Body of pancreas (tissue), 4 donors: ENCODE data around the gene EDARADD. TPM values are rescaled to one million over a fixed set of nuclear protein-coding genes. Genes with fewer than 3 reads are reported as not detected.

ENCODE experiments used
- ATAC-seq: fragments of 150-250 bp; one replicate; pipeline ENCODE4 v1.9.1; 2016
- DNase-seq, 4 donors: peaks; one replicate each; pipeline ENCODE4 v3.0.0-alpha.2; 2019
- H3K27ac ChIP-seq, 4 donors: fragments of 200-600 bp; sonication (generic); 1 replicate in 3 of 4; 2 replicates in 1 of 4; pipeline versions ENCODE4 v1.5.1 to v1.6.1; 2016 to 2019; ENCODE audit warnings: mild to moderate bottlenecking in 1 of 4, mixed read lengths in 1 of 4, moderate library complexity in 1 of 4
- H3K27me3 ChIP-seq, 2 donors: fragments of 200-600 bp; sonication (generic); one replicate each; pipeline ENCODE4 v1.6.0; 2016; ENCODE audit warnings: mild to moderate bottlenecking in 1 of 2
- H3K36me3 ChIP-seq, 2 donors: fragments of 200-600 bp; sonication (generic); replicated peaks in 1 of 2; 2 replicates each; pipeline ENCODE4 v1.5.1; 2016; ENCODE audit warnings: low read depth in 2 of 2; ENCODE audit not compliant: insufficient read depth in 1 of 2
- H3K4me1 ChIP-seq: fragments of 200-600 bp; sonication (generic); one replicate; pipeline ENCODE4 v1.6.0; 2016
- H3K4me3 ChIP-seq, 2 donors: fragments of 200-600 bp; sonication (generic); 1 replicate in 1 of 2; 2 replicates in 1 of 2; pipeline ENCODE4 v1.5.1; 2016 to 2019
- H3K9me3 ChIP-seq, 3 donors: fragments of 200-600 bp; sonication (generic); 1 replicate in 2 of 3; 2 replicates in 1 of 3; pipeline ENCODE4 v1.5.1; 2016
- CTCF ChIP-seq, 7 experiments: fragments of 450-650 bp in 4 of 7; fragments of 200-600 bp in 3 of 7; sonication (generic) in 3 of 7; IDR thresholded peaks; one replicate each; pipeline ENCODE4 v1.5.1; 2016 to 2019; ENCODE audit warnings: antibody characterized with exemption in 7 of 7
- POLR2A ChIP-seq, 3 donors: fragments of 450-650 bp; IDR thresholded peaks; one replicate each; pipeline ENCODE4 v1.6.1; 2016; ENCODE audit warnings: antibody characterized with exemption in 3 of 3, mild to moderate bottlenecking in 2 of 3
- WGBS, 2 donors: methylation state at CpG; one replicate each; pipeline ENCODE4 v1.1.5; 2017; 5-methylcytosine and 5-hydroxymethylcytosine counted together
- intact Hi-C: fragments of 100-400 bp; cut with DNase I; formaldehyde crosslinking; loops from one replicate; pipeline ENCODE4 v1.15.1; 2023
- total RNA-seq, 2 donors: library from RNA; depleted of rRNA; stranded (reverse); fragments of >200 nt; gene quantifications; one replicate each; pipeline ENCODE4 v1.1.0, GENCODE V29; 2016

The EDARADD gene
- total RNA-seq, 2 donors from 2014 or later = 2.9 to 8.9 TPM

DNA sequence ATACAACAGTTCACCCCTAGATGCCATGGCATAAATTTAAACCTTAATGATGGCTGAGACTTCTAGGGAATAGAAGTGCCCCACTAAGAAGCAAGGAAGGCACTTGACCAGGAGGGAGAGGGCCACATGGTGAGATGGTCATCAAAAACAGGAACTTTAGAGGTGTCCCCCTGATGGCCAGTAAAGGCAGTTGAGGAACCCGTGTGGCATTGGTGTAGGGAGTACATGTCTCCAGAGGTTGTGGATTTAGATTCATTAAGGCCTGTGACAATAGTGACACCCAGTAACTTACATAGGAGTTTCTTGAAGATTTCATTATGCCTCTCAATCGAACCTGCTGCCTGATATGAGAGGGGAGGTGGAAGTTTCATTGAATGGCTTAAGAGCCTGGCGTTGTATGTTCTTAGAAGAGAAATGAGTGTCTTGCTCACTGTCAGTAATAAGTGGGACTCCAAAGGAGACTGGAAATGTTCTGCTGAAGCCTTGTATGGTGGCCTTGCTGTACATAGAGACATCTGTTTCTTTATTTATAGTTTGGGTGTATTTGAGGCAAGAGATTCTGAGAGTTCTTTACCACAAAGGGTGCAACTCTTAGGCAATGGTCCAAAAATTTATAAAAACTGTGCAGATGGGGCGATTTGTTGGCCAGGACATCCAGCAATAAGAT, 27.9 kb downstream of the EDARADD start:
- H3K27me3 ChIP-seq = no peaks in the 10 kb centered on the region
- WGBS, 2 donors = 53 to 63% methylated on average over 4 of the region's 4 CpGs
- no peaks in the 10 kb centered on the region for H3K9me3 ChIP-seq
- TF ChIP-seq CTCF (IDR thresholded peaks at IDR 0.05) (no peak), POLR2A (IDR thresholded peaks at IDR 0.05) (no peak)
- no peak overlapping the region for H3K27ac ChIP-seq
- H3K4me3 ChIP-seq = no peak overlapping the region
- intact Hi-C loops = no loop called here
- H3K4me1 ChIP-seq = no peaks in the 10 kb centered on the region
- DNase-seq (no peak), ATAC-seq (no peak)
- H3K36me3 ChIP-seq = no peaks in the 10 kb centered on the region

DNA sequence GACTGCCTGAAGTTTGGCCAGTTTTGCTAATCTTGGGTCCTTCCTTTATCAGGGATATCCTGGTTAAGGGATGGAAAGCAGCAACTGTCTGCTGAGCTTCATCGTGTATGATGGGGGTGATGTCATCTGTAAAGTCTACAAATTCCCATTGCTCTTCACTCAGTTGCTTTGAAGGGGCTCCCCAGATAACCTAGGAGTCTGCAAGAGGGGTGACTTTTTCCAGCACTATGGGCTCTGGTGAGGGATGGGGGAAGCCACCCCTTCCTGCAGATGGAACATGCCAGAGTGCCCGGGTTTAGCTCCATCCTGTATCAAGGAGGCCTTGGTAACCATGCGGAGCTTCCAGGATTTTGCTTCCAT, 28.4 kb downstream of the EDARADD start:
- H3K27me3 ChIP-seq = no peaks in the 10 kb centered on the region
- H3K4me3 ChIP-seq = no peak overlapping the region
- H3K36me3 ChIP-seq = no peaks in the 10 kb centered on the region
- intact Hi-C loops = no loop called here
- ATAC-seq = no peak
- TF ChIP-seq POLR2A (IDR thresholded peaks at IDR 0.05) (no peak), CTCF (IDR thresholded peaks at IDR 0.05) (no peak)
- no peaks in the 10 kb centered on the region for H3K9me3 ChIP-seq
- no peak for DNase-seq
- no peak overlapping the region for H3K27ac ChIP-seq
- 73 to 78% methylated on average over 1 to 3 of the region's 3 CpGs for WGBS, 2 donors
- no peaks in the 10 kb centered on the region for H3K4me1 ChIP-seq

GRCh38 chr1:236425031-236425663, 31.1 kb downstream of the EDARADD start:
- 88 to 95% methylated on average over 10 to 14 of the region's 14 CpGs for WGBS, 2 donors
- no peak for ATAC-seq
- no peak overlapping the region for H3K27ac ChIP-seq

DNA sequence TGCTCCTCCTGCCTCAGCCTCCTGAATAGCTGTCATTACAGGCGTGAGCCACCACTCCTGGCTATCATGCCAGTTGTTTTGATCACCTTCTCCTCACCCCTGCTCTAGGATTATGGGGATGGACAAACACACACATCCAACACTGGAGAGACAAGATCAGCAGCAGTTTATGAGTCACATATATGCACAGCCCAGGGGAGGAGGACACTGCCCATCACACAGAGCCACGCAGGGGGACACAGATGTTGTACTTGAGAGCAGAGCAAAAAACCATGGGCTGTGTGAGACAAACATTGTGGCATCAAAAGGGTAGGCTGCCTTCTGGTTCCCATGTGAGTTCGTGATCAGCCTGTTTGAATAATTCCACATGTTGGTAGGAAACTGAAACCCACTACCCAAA, 32.1 kb downstream of the EDARADD start:
- Histone ChIP-seq H3K27ac (no peak overlapping the region), H3K9me3 (no peaks in the 10 kb centered on the region), H3K4me1 (no peaks in the 10 kb centered on the region), H3K4me3 (no peak overlapping the region), H3K36me3 (no peaks in the 10 kb centered on the region), H3K27me3 (no peaks in the 10 kb centered on the region)
- DNase-seq (no peak), ATAC-seq (no peak)
- intact Hi-C loops = no loop called here
- WGBS, 2 donors = 86 to 96% methylated on average over 3 of the region's 3 CpGs
- TF ChIP-seq CTCF (IDR thresholded peaks at IDR 0.05) (no peak), POLR2A (IDR thresholded peaks at IDR 0.05) (no peak)

More at GRCh38 chr1:236425031-236425663, 31.1 kb downstream of the EDARADD start:
- TF ChIP-seq CTCF (IDR thresholded peaks at IDR 0.05) (no peak), POLR2A (IDR thresholded peaks at IDR 0.05) (no peak)
- intact Hi-C loops = no loop called here
- no peaks in the 10 kb centered on the region for H3K36me3 ChIP-seq
- no peak overlapping the region for H3K4me3 ChIP-seq
- DNase-seq = no peak
- no peaks in the 10 kb centered on the region for H3K9me3 ChIP-seq
- no peaks in the 10 kb centered on the region for H3K27me3 ChIP-seq
- no peaks in the 10 kb centered on the region for H3K4me1 ChIP-seq
